HG03575 (cell line): Measurements from ENCODE around the gene EXTL1.

Source experiments
- ATAC-seq: cut with Tn5 transposase; IDR thresholded peaks from one replicate; pipeline ENCODE4 v1.9.1; 2021; ENCODE audit not compliant: unreplicated experiment, insufficient number of reproducible peaks, low FRiP score; ENCODE audit errors: extremely low read depth

EXTL1 gene

DNA sequence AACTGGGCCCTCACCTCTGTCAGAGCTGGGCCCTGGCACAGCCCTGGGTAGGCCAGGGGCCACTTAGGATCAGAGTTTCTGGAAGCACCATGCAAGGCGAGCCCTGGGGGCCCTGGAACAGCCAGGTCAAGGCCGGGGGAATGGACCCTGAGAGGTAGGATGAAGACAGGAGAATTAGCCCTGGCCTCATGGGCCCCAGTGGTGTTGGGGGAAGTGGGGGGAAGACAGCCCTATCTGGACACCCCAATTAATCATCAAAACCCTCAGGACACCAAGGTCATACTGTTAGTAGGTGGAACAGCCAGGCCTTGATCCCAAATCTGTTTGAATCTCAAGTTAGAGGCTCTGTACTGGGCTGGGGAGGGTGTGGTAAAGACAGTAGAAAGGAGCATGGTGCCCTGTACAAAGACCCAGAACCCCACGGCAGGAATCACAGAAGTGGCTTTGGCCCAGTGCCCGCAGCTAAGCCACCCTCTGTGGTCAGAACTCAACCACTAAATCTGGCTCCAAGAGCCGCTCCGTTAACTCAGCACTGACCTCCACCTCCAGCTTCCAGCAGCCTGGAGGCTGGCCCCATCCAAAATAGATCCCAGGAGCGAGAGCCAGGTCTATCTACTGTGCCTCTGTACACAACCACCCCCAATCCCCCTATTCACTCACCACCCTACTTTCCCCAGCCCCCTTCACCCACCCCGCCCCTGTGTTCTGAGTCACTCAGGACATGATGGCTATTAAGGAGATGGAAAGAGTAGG lies 59.9 kb downstream of the EXTL1 start:
- no peak for ATAC-seq

DNA sequence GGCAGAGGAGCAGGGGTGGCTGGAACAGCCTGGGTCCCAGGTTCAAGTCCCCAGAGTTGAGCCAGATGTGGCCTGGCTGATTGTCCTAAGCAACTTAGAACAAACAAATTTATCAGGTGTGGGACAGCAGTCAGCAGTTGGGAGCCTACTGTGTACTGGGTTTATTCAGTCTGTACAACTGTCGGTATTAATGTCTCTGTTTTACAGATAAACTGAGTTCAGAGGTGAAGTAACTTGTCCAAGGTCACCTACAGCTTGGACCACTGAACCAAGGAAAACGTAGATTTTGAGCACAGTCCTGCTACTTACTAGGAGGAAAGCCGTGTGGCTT lies 60.4 kb downstream of the EXTL1 start:
- ATAC-seq = no peak

DNA sequence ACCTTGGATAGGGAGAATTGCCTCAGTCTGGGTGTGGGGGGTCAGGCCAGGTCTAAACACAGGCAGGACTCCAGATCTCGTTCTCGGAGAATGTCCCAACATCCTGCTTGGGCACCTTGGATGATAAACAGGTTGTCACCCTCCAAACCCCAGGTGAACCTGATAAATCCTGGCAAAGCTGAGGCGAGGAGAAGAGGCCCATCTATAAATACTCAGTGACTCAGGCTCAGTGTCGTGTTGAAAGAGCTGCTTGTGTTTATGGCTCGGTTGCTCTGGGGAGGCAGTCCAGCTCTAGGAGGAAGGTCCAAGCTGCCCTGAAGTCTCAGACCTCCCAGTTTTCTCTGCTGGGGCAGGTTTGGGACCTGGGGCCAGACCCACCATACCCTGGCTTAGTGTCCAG lies 61.6 kb downstream of the EXTL1 start:
- no peak for ATAC-seq

DNA sequence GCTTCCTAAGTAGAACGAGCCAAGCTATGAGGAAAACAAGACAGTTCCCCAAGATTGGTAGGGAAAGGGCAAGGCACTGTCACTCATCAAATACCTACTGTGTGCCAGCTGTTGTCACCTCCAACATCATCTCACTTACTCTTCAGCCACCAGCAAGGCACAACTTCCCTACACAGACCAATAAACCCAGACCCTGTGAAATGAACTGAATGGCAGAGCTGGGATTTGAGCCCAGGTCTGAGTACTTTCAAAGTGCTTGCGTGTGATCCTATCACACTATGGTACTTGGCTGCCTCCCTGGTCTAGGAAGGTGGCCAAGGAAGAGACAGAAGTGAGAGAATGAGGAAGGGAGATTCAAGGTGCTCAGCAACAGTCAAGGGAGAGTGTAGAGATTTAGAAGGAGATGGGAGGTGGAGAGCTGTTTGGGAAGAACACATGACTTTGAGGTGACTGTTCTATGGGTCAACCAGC lies 62.6 kb downstream of the EXTL1 start:
- no peak for ATAC-seq

DNA sequence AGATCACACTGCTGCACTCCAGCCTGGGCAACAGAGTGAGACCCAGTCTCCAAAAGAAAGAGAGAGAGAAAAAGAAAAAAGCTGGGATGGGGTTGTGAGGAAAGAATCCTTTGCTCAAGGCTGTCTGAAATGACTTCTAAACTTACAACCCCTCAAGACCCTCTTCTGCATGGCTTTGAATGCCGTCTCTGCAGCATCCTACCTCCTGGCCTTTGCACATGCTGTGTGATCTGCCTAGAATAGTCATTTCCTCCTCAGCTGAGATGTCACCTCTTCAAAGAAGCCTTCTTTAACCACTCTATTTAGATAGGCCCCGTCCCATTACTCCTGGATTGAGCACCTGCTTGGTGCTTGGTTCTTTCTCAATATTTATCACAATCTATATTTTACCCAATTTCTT lies 63.3 kb downstream of the EXTL1 start:
- no peak for ATAC-seq
